HepG2 (cell line): ENCODE measurements around the gene ARL15. TPM values are rescaled to one million over a fixed set of nuclear protein-coding genes. Genes with fewer than 3 reads are reported as not detected.
A peak's percentile ranks its signal among the peaks of the same experiment; 100 is the strongest.

Experiments
- HBP1 ChIP-seq: IDR thresholded peaks from 2 replicates; pipeline ENCODE4 v1.6.1; 2016; ENCODE audit warnings: low read depth, control low read depth
- HHEX ChIP-seq: IDR thresholded peaks from 2 replicates; pipeline ENCODE4 v1.6.1; 2016; ENCODE audit warnings: control low read depth
- JDP2 ChIP-seq: sonication (generic); formaldehyde crosslinking; IDR thresholded peaks from 2 replicates; pipeline ENCODE4 v1.8.1; 2022; ENCODE audit warnings: missing genetic modification reagents, borderline replicate concordance
- KDM6A ChIP-seq: IDR thresholded peaks from 2 replicates; pipeline ENCODE4 v1.6.1; 2016; ENCODE audit warnings: low read depth
- MED1 ChIP-seq: sonication (generic); formaldehyde crosslinking; IDR thresholded peaks from 2 replicates; pipeline ENCODE4 v1.4.0; 2020; ENCODE audit warnings: missing genetic modification reagents
- MTERF4 ChIP-seq: sonication (generic); formaldehyde crosslinking; IDR thresholded peaks from 2 replicates; pipeline ENCODE4 v1.8.0; 2023; ENCODE audit warnings: mild to moderate bottlenecking, missing genetic modification reagents
- PBX3 ChIP-seq: sonication (generic); formaldehyde crosslinking; IDR thresholded peaks from 2 replicates; pipeline ENCODE4 v1.8.1; 2023; ENCODE audit warnings: missing genetic modification reagents, inconsistent platforms, borderline replicate concordance
- PRDM4 ChIP-seq: sonication (generic); formaldehyde crosslinking; IDR thresholded peaks from 2 replicates; pipeline ENCODE4 v1.9.0; 2021; ENCODE audit warnings: missing genetic modification reagents, borderline replicate concordance
- SRSF1 ChIP-seq: fragments of 200-400 bp; formaldehyde crosslinking; optimal IDR thresholded peaks from 2 replicates; pipeline ENCODE3; 2017; ENCODE audit warnings: mild to moderate bottlenecking, low read depth, low read length, moderate library complexity
- YEATS2 ChIP-seq: sonication (generic); formaldehyde crosslinking; IDR thresholded peaks from 2 replicates; pipeline ENCODE4 v1.4.0; 2020; ENCODE audit warnings: missing genetic modification reagents, borderline replicate concordance
- ZBED4 ChIP-seq: sonication (generic); formaldehyde crosslinking; IDR thresholded peaks from 2 replicates; pipeline ENCODE4 v1.4.0; 2020; ENCODE audit warnings: missing genetic modification reagents, borderline replicate concordance
- ZNF503 ChIP-seq: sonication (generic); formaldehyde crosslinking; IDR thresholded peaks from 2 replicates; pipeline ENCODE4 v1.4.0; 2020; ENCODE audit warnings: missing genetic modification reagents
- polyA plus RNA-seq, 8 experiments: library from polyadenylated mRNA; depleted of rRNA in 3 of 8; stranded (reverse) in 7 of 8; unstranded in 1 of 8; fragments of >200 nt; fragmentation: Illumina TruSeq in 4 of 8; extraction: Trizol in 4 of 8; gene quantifications; 2 replicates each; pipeline versions ENCODE4 v1.2.1 to v1.2.3, GENCODE V29; 2011 to 2016; ENCODE audit warnings: low read depth in 4 of 8, missing spikeins in 1 of 8, mixed read lengths in 1 of 8; ENCODE audit not compliant: insufficient read depth in 1 of 8
- total RNA-seq, 5 experiments: library from RNA; depleted of rRNA; stranded (reverse); fragments of >200 nt; fragmentation: Illumina TruSeq; extraction: Trizol; gene quantifications; 2 replicates each; pipeline ENCODE4 v1.2.3, GENCODE V29; 2016; ENCODE audit warnings: low read depth in 1 of 5

The ARL15 gene
- total and polyA plus RNA-seq, 2 of the 13 experiments (the other 11 are each of a cell fraction or from before 2014, with no cell fraction given): 2.5 to 7.7 TPM

- no peak; the same call in 1 of the 2 replicates for TF ChIP-seq HBP1 (CRISPR knock-in tag)
- no peak for TF ChIP-seq MTERF4 (CRISPR knock-in tag)
- TF ChIP-seq HHEX (CRISPR knock-in tag): no peak
- no peak for TF ChIP-seq JDP2 (CRISPR knock-in tag)
- TF ChIP-seq ZNF503 (CRISPR knock-in tag): 0 out of 2 replicates have a peak, but pooled peaks have one; percentile 6
- peak; percentile 88 for TF ChIP-seq SRSF1
- peak; percentile 11; the same call in 1 of the 2 replicates for TF ChIP-seq MED1 (CRISPR knock-in tag)
- peak; percentile 74; the same call in 1 of the 2 replicates for TF ChIP-seq YEATS2 (CRISPR knock-in tag)
- TF ChIP-seq ZBED4 (CRISPR knock-in tag): no peak
- TF ChIP-seq PRDM4: no peak
- TF ChIP-seq KDM6A (CRISPR knock-in tag): no peak
- no peak for TF ChIP-seq PBX3 (CRISPR knock-in tag)
Measured at GRCh38 chr5:54310433-54311175, at the start of gene ARL15 (continued).
